Vagina (tissue), 2 donors: ENCODE results near the gene EPHA7. TPM values are rescaled to one million over a fixed set of nuclear protein-coding genes. Genes with fewer than 3 reads are reported as not detected.

Experiments
- DNase-seq, 2 donors: peaks; one replicate each; pipeline ENCODE4 v3.0.0-alpha.2; 2017; ENCODE audit errors: extremely low spot score in 2 of 2
- H3K27ac ChIP-seq: fragments of 200-600 bp; sonication (generic); one replicate; pipeline ENCODE4 v1.5.1; 2019
- H3K27me3 ChIP-seq: fragments of 200-600 bp; sonication (generic); one replicate; pipeline ENCODE4 v1.5.1; 2019
- H3K36me3 ChIP-seq, 2 donors: fragments of 200-600 bp; sonication (generic); one replicate each; pipeline ENCODE4 v1.5.1; 2017 to 2019
- H3K4me1 ChIP-seq: fragments of 200-600 bp; sonication (generic); one replicate; pipeline ENCODE4 v1.5.1; 2019
- H3K4me3 ChIP-seq, 2 donors: fragments of 200-600 bp; sonication (generic); 1 replicate in 1 of 2; 2 replicates in 1 of 2; pipeline ENCODE4 v1.5.1; 2016 to 2019
- H3K9me3 ChIP-seq: fragments of 200-600 bp; sonication (generic); one replicate; pipeline ENCODE4 v1.5.1; 2019
- CTCF ChIP-seq, 3 experiments: fragments of 450-650 bp in 2 of 3; fragments of 200-600 bp in 1 of 3; sonication (generic) in 1 of 3; IDR thresholded peaks; one replicate each; pipeline ENCODE4 v1.5.1; 2017 to 2019; ENCODE audit warnings: antibody characterized with exemption in 3 of 3, mild to moderate bottlenecking in 2 of 3, moderate library complexity in 2 of 3
- POLR2A ChIP-seq, 2 donors: fragments of 450-650 bp; IDR thresholded peaks; one replicate each; pipeline ENCODE4 v1.6.1; 2017; ENCODE audit warnings: antibody characterized with exemption in 2 of 2, mild to moderate bottlenecking in 2 of 2, moderate library complexity in 2 of 2
- POLR2AphosphoS5 ChIP-seq, 2 donors: sonication (generic); formaldehyde crosslinking; IDR thresholded peaks; one replicate each; pipeline ENCODE4 v1.9.0; 2017; ENCODE audit warnings: antibody characterized with exemption in 2 of 2, mild to moderate bottlenecking in 2 of 2, low read depth in 1 of 2; ENCODE audit not compliant: insufficient read depth in 1 of 2
- intact Hi-C: fragments of 100-400 bp; cut with DNase I; formaldehyde crosslinking; loops from one replicate; pipeline ENCODE4 v1.15.1; 2023
- total RNA-seq: library from RNA; depleted of rRNA; stranded (reverse); fragments of >200 nt; gene quantifications from one replicate; pipeline ENCODE4 v1.2.3, GENCODE V29; 2016

EPHA7 gene
- total RNA-seq, 1 donor from 2014 or later: 2.7 TPM

DNA sequence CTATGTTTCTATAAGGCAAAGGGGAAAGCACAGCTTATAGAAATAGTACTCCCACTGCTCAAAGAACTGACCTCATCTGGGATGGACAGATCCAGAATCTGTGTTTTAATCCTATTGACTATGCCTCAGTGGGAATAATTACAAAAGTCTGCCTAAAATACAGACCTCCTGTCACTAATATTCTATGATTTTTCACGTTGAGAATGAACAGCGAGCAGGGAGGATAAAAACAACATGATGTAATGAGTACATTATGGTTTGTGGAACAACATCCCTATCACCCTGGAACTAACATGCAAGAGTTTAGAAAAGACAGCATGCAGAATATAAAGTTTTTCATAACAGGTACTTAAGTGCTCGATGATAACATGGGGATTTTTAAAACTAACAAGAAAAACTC is 53.9 kb downstream of the EPHA7 start:
- Histone ChIP-seq H3K36me3 (no peaks in the 10 kb centered on the region), H3K27ac (no peak overlapping the region), H3K27me3 (no peaks in the 10 kb centered on the region), H3K4me3 (no peak overlapping the region), H3K9me3 (no peaks in the 10 kb centered on the region), H3K4me1 (no peaks in the 10 kb centered on the region)
- intact Hi-C loops: no loop called here
- no peak for DNase-seq
- no peak for TF ChIP-seq POLR2A (IDR thresholded peaks at IDR 0.05)
- no peak for TF ChIP-seq POLR2AphosphoS5 (IDR thresholded peaks at IDR 0.05; ENCODE audit: insufficient read depth in 1 of 2, low read depth in 1 of 2)
- no peak for TF ChIP-seq CTCF (IDR thresholded peaks at IDR 0.05)

DNA sequence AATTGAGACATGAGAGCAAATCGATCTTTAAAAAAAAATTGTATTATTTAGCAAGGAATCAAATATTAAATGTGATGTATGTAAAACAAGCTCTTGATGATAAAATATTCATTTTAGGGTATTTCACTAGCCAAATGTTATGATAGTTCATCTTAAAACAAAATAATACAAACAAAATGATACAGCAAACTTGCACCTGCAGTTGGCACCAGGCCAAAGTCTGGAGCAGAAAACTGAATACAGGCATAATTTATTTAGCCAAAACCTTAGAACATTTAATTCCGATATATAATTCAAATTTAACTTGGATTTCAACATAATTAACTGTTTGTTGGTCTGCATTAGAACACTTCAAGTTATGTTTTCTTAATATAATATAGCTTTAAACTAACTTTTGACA is 60.9 kb downstream of the EPHA7 start:
- TF ChIP-seq CTCF (IDR thresholded peaks at IDR 0.05): no peak
- TF ChIP-seq POLR2AphosphoS5 (IDR thresholded peaks at IDR 0.05; ENCODE audit: insufficient read depth in 1 of 2, low read depth in 1 of 2): no peak
- no peak for TF ChIP-seq POLR2A (IDR thresholded peaks at IDR 0.05)
- Histone ChIP-seq H3K9me3 (no peaks in the 10 kb centered on the region), H3K4me1 (no peaks in the 10 kb centered on the region), H3K36me3 (no peaks in the 10 kb centered on the region), H3K27me3 (no peaks in the 10 kb centered on the region), H3K27ac (no peak overlapping the region), H3K4me3 (no peak overlapping the region)
- DNase-seq: no peak
- intact Hi-C loops: no loop called here

- H3K9me3 ChIP-seq: no peaks in the 10 kb centered on the region
- intact Hi-C loops: no loop called here
- no peaks in the 10 kb centered on the region for H3K36me3 ChIP-seq
- H3K27ac ChIP-seq: no peak overlapping the region
- no peak overlapping the region for H3K4me3 ChIP-seq
- TF ChIP-seq CTCF (IDR thresholded peaks at IDR 0.05): no peak
- TF ChIP-seq POLR2A (IDR thresholded peaks at IDR 0.05): no peak
- no peak for TF ChIP-seq POLR2AphosphoS5 (IDR thresholded peaks at IDR 0.05; ENCODE audit: insufficient read depth in 1 of 2, low read depth in 1 of 2)
- H3K4me1 ChIP-seq: no peaks in the 10 kb centered on the region
- H3K27me3 ChIP-seq: no peaks in the 10 kb centered on the region
- DNase-seq: no peak
Measured at GRCh38 chr6:93352604-93353003, 66.8 kb downstream of the EPHA7 start.

DNA sequence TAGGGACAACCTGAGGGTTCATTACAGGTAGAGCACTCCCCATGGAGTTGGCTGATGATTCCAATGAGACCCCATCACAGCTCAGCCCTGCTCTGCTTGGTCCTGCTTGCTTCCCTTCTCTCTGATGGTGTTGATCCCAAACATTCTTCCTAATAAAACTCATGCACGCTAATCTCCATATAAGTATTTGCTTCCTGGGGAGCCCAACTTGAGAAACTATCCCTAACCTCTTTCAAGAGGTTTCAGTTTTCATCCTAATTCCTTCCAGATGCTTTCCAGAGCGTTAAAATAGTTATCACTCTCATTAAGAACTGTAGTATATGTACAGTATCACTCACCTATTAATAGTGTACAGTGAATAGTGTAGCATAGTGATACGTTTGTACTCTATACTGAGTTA is 68.1 kb downstream of the EPHA7 start:
- intact Hi-C loops: no loop called here
- DNase-seq: no peak
- H3K27ac ChIP-seq: no peak overlapping the region
- no peak overlapping the region for H3K4me3 ChIP-seq
- no peaks in the 10 kb centered on the region for H3K27me3 ChIP-seq
- no peaks in the 10 kb centered on the region for H3K4me1 ChIP-seq
- H3K9me3 ChIP-seq: no peaks in the 10 kb centered on the region
- no peaks in the 10 kb centered on the region for H3K36me3 ChIP-seq
- TF ChIP-seq CTCF (IDR thresholded peaks at IDR 0.05) (no peak), POLR2A (IDR thresholded peaks at IDR 0.05) (no peak), POLR2AphosphoS5 (IDR thresholded peaks at IDR 0.05; ENCODE audit: insufficient read depth in 1 of 2, low read depth in 1 of 2) (no peak)

DNA sequence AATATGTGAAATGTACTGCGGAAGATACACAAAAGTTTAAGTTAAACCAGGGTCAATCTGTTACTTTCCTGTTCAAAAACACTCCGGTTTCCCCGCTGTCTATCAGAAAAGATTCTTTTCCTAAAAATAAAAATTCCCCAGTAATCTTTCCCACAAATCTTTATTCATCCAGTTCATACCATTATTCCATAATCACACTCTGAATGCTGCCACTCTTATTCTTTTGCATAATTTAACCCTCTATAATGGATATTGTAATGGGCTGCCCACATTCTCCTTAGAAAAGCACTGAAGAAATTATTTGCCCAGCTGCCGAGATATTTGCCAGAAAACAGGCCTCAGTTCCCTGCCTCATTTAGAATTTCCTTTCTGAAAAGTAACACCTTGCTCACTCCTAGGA is 68.6 kb downstream of the EPHA7 start:
- TF ChIP-seq POLR2A (IDR thresholded peaks at IDR 0.05): no peak
- no peak for TF ChIP-seq CTCF (IDR thresholded peaks at IDR 0.05)
- no peak for TF ChIP-seq POLR2AphosphoS5 (IDR thresholded peaks at IDR 0.05; ENCODE audit: insufficient read depth in 1 of 2, low read depth in 1 of 2)
- H3K36me3 ChIP-seq: no peaks in the 10 kb centered on the region
- no peak for DNase-seq
- no peaks in the 10 kb centered on the region for H3K4me1 ChIP-seq
- no peak overlapping the region for H3K27ac ChIP-seq
- H3K9me3 ChIP-seq: no peaks in the 10 kb centered on the region
- H3K27me3 ChIP-seq: no peaks in the 10 kb centered on the region
- intact Hi-C loops: no loop called here
- H3K4me3 ChIP-seq: no peak overlapping the region
